Right renal pelvis (tissue), 4 donors: ENCODE data around the gene ABCB1. TPM values are rescaled to one million over a fixed set of nuclear protein-coding genes. Genes with fewer than 3 reads are reported as not detected.

Source experiments
- DNase-seq, 4 donors: peaks; one replicate each; pipeline ENCODE4 v3.0.0-alpha.2; 2013; ENCODE audit warnings: low read depth in 4 of 4, low spot score in 3 of 4, missing footprints in 1 of 4
- polyA plus RNA-seq, 4 donors: library from polyadenylated mRNA; unstranded; fragments of 120-200 nt; gene quantifications; one replicate each; pipeline ENCODE4 v1.2.1, GENCODE V29; 2013; ENCODE audit not compliant: insufficient read length in 4 of 4

ABCB1 gene
- polyA plus RNA-seq, 4 donors, result 18.9 to 19.4 (median 19.3) TPM

- DNase-seq, result no peak
These were observed 83.4 kb downstream of the ABCB1 start for GRCh38 chr7:87517136-87517815.

- no peak for DNase-seq
These were observed 86.8 kb downstream of the ABCB1 start for GRCh38 chr7:87513735-87514335.

GRCh38 chr7:87512906-87513305 lies 87.8 kb downstream of the ABCB1 start:
- no peak for DNase-seq

GRCh38 chr7:87511510-87511909 lies 89.2 kb downstream of the ABCB1 start:
- no peak for DNase-seq

GRCh38 chr7:87510411-87510875 lies 90.2 kb downstream of the ABCB1 start:
- DNase-seq, result no peak

- no peak for DNase-seq
These were observed 93.2 kb downstream of the ABCB1 start for GRCh38 chr7:87507446-87507845.

GRCh38 chr7:87506246-87507180 lies 94.2 kb downstream of the ABCB1 start:
- no peak for DNase-seq

GRCh38 chr7:87505557-87506245 lies 95.0 kb downstream of the ABCB1 start:
- DNase-seq, result no peak

GRCh38 chr7:87505122-87505521 lies 95.6 kb downstream of the ABCB1 start:
- DNase-seq, result no peak

GRCh38 chr7:87499494-87499893 lies 101.2 kb downstream of the ABCB1 start:
- no peak for DNase-seq

- DNase-seq, result no peak
These were observed 101.8 kb downstream of the ABCB1 start for GRCh38 chr7:87498893-87499292.

- no peak for DNase-seq
These were observed 103.2 kb downstream of the ABCB1 start for GRCh38 chr7:87497482-87497881.

GRCh38 chr7:87495366-87495765 lies 105.3 kb downstream of the ABCB1 start:
- DNase-seq, result no peak

- DNase-seq, result no peak
These were observed 106.2 kb downstream of the ABCB1 start for GRCh38 chr7:87494454-87494853.

- no peak for DNase-seq
These were observed 117.6 kb downstream of the ABCB1 start for GRCh38 chr7:87483131-87483530.

- DNase-seq, result no peak
These were observed 118.6 kb downstream of the ABCB1 start for GRCh38 chr7:87482115-87482514.

- DNase-seq, result no peak
These were observed 120.3 kb downstream of the ABCB1 start for GRCh38 chr7:87480386-87480785.

GRCh38 chr7:87479951-87480350 lies 120.7 kb downstream of the ABCB1 start:
- DNase-seq, result no peak

- no peak for DNase-seq
These were observed 124.5 kb downstream of the ABCB1 start for GRCh38 chr7:87476179-87476557.

- no peak for DNase-seq
These were observed 125.1 kb downstream of the ABCB1 start, which contains the start of gene ABCB4 for GRCh38 chr7:87475359-87476178. ABCB4 (minus strand) TSS chr7:87475680; CDS start chr7:87475465, 215 bp downstream.
